Measurements from ENCODE around the gene DNAJC3. TPM values are rescaled to one million over a fixed set of nuclear protein-coding genes. Genes with fewer than 3 reads are reported as not detected.

The DNAJC3 gene, protein sequence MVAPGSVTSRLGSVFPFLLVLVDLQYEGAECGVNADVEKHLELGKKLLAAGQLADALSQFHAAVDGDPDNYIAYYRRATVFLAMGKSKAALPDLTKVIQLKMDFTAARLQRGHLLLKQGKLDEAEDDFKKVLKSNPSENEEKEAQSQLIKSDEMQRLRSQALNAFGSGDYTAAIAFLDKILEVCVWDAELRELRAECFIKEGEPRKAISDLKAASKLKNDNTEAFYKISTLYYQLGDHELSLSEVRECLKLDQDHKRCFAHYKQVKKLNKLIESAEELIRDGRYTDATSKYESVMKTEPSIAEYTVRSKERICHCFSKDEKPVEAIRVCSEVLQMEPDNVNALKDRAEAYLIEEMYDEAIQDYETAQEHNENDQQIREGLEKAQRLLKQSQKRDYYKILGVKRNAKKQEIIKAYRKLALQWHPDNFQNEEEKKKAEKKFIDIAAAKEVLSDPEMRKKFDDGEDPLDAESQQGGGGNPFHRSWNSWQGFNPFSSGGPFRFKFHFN
- 37.3 and 57.9 TPM in 2 replicates for total RNA-seq

DNA sequence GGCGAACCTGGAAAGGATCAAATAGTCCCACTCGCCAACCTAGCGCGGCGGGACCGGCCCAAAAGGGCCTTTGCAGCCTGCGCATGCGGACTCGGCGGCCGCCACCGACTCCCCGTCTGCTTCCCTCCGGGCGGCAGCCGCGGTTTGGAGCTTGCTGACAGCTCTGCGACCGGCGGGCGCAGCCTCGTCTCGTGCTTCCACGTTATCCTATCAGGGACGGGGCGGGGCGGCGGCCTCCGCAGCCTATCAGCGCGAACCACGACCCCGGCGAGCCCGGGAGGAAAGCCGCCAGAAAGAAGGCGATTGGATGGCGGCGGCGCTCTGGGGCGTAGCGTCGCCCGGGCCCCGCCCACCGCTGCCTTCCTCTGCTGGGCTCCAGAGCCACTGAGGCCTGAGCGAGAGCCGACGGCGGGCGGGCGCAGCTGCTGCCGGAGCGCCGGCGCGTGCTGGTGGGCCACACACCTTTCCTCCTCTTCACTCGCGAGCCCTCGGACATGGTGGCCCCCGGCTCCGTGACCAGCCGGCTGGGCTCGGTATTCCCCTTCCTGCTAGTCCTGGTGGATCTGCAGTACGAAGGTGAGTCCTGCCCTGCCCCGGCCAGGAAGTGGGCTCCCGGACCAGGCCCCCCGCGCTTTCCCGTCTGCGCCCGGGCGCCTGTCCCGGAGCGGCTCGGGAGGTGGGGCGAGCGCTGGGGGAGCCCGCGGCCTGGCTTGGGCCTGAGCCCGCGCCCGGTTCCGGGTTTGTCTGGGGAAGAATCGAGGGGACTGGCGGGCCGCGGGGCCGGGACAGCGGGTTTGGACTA lies at the start of gene DNAJC3:
DNAJC3 (plus strand) TSS at position 378 of the 802 bp plus-strand sequence; CDS start at position 495, 117 bp downstream.

DNA sequence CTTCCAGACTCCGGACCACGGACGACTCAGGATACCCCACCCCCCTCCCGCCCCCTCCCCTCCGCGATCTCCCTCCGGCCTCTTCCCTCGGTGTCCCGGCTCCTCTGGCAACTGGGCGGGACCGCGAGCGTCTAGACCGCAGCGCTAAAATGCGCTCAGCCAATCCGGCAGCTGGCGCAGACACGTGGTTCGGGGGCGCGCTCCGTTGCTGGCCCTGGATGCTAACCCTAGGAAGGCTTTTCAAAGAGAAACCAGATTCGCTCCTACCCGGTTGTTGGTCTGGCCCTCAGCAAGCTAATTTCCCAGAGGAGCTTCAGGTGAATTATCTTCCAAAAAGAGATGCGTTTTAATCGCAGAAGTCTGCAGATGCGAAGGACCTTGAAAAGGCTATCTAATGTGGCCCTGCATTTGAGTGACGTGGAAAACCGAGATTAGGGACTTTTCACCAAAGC lies 32.3 kb upstream of the DNAJC3 start, which contains the start of gene DZIP1:
DZIP1 (minus strand) TSS at position 106 of the 452 bp plus-strand sequence. CDS start 2,677 bp downstream, outside the sequence.

Small RNAs within 50 kb of the gene (small RNA-seq; reads per million reads assigned to genes)
- not detected for gene HMGN1P24

Other genes starting within 250 kb of the DNAJC3 start
- not detected in 2 replicates for gene CLDN10, start 124.4 kb upstream of the DNAJC3 start, total RNA-seq
- 1.2 and 1.5 TPM in 2 replicates for gene DZIP1, start 32.4 kb upstream of the DNAJC3 start, total RNA-seq

Data from placental epithelial cell (primary cell).